Measurements from ENCODE around the gene NCOR2.
"Not testable (repeated sequence)": the region's sequence is repeated elsewhere in the genome, so short reads cannot be mapped to it uniquely, and the experiment has no call there.

The NCOR2 gene

GRCh38 chr12:124599074-124599999, 31.9 kb upstream of the NCOR2 start:
- DNase-seq (ENCODE audit: low read depth): no peak

- DNase-seq (ENCODE audit: low read depth): no peak
Observed at GRCh38 chr12:124597041-124597440, 29.6 kb upstream of the NCOR2 start.

DNA sequence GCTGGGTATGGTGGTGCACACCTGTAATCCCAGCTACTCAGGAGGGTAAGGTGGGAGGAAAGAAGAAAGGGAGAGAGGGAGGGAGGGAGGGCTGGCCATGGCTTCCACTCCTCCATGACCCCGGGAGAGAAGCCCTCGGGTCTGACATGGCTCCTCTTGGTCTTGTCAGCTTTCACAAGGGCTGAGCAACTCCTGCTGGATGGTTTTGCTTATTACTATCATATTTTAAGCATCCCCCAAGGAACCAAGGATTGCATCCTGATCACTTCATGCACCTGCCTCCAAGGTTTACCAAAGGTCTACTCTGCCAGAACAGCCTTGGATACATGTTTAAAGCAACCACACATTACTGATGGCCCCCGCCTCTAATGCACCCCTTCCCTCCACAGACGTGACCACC, 28.0 kb upstream of the NCOR2 start:
- DNase-seq (ENCODE audit: low read depth): no peak

GRCh38 chr12:124594851-124595250, 27.4 kb upstream of the NCOR2 start:
- DNase-seq (ENCODE audit: low read depth): no peak

- no peak for DNase-seq (ENCODE audit: low read depth)
Observed at GRCh38 chr12:124593851-124594401, 26.5 kb upstream of the NCOR2 start.

DNA sequence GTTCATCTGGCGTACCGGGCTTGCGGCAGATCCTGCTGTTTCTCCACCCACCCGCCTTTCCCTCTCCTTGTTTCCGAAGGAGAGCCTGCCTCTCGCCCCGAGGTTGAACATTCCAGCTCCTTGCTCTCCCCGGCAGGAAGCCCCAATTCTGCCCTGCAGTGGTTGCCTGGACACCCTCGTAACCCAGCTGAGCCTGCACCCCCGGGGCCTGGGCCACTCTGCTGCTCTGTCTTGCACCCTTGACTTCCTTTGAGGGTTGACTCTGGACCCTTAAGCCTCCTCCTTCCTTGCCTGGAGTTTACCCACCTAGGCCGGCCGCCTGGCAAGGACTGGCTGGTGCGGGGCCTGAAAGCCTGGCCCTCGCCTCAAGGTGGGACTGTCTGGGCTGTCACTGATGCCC, 25.8 kb upstream of the NCOR2 start:
- DNase-seq (ENCODE audit: low read depth): no peak

DNA sequence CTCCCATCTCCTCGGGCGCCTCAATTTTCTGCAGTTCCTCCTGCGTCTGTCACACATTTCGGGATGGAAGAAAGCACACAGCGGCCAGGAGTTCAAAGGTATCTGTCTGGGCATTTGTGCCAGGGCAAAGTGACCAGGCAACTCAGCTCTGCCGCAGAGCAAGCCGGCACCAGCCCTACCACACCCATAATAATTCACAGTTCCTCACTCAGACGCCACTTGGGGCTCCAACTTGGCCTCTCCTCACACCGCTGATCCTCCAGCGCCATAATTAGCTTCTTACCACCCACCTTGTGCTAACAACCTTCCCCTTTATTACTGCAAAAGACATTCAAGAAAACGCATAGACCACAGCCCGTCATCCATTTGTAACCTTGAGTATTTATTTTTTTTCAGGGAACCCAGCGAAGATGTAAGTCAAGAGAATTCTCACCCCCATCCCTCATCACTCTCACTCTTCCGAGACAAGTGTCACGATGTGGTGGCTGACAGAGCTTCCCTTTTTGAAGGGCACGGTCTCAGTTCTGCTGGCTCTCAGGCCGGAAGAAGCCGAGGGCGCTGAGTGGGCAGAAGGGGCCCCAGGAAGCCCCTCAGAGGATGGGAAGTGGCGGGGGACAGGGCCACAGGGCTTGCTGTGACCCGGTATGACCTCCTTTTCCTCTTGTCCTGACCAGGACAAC, 25.2 kb upstream of the NCOR2 start:
- no peak for DNase-seq (ENCODE audit: low read depth)

GRCh38 chr12:124592050-124592449, 24.6 kb upstream of the NCOR2 start:
- DNase-seq (ENCODE audit: low read depth): no peak

GRCh38 chr12:124590447-124590846, 23.0 kb upstream of the NCOR2 start:
- no peak for DNase-seq (ENCODE audit: low read depth)

- DNase-seq (ENCODE audit: low read depth): no peak
Observed at GRCh38 chr12:124588751-124589267, 21.4 kb upstream of the NCOR2 start.

GRCh38 chr12:124588018-124588634, 20.7 kb upstream of the NCOR2 start:
- no peak for DNase-seq (ENCODE audit: low read depth)

- DNase-seq (ENCODE audit: low read depth): no peak
Observed at GRCh38 chr12:124586756-124587155, 19.3 kb upstream of the NCOR2 start.

GRCh38 chr12:124584494-124584893, 17.1 kb upstream of the NCOR2 start:
- DNase-seq (ENCODE audit: low read depth): not testable (repeated sequence)

GRCh38 chr12:124583854-124584253, 16.4 kb upstream of the NCOR2 start:
- no peak for DNase-seq (ENCODE audit: low read depth)

- DNase-seq (ENCODE audit: low read depth): no peak
Observed at GRCh38 chr12:124582108-124582424, 14.7 kb upstream of the NCOR2 start.

- DNase-seq (ENCODE audit: low read depth): no peak
Observed at GRCh38 chr12:124581307-124582107, 14.1 kb upstream of the NCOR2 start.

DNA sequence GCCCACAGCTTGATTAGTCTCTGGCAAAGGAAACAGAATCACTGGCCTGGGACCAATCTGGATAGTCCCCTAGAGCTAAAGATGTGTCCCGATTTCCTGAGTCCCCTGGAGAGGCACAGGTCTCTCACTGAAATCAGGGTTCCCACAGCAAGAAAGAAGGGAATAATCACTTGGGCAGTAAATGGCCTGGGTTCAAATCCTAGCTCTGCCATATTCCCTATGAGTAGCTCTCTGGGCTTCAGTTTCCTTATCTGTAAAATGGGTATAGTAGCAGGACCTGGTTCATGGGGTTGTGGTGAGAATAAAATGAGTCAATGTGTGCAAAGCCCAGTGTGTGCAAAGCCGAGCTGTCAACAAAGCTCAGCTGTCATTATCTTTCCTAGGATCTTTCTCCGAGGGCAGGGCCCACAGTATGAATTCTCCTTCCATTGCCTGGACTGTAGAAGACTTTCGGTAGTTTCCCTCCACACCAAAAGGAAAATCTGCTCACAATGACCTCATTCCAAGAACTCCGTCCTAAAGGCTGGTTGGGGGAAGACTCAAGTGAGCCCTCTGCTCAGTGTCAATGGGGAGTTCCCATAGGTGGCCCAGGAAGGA, 12.6 kb upstream of the NCOR2 start:
- DNase-seq (ENCODE audit: low read depth): no peak

GRCh38 chr12:124578854-124579253, 11.4 kb upstream of the NCOR2 start:
- DNase-seq (ENCODE audit: low read depth): no peak

DNA sequence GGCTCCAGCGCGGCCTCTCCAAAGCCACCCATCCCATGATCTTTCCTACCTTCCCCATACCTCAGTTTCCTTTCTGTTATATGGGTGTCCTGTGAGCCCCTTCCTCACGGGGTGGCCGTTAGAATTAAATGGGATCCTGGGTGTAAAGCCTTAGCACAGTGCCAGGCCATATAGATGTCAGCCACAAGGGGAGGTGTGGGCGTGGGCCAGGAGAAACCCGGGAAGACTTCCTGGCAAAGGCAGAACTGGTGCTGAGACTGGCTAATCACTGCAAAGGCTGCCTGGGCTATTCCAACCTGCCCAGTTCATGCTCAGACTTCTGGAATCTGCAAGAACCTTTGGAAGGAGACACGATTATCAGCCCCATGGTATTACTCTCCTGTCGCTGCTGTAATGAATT, 11.0 kb upstream of the NCOR2 start:
- no peak for DNase-seq (ENCODE audit: low read depth)

- DNase-seq (ENCODE audit: low read depth): no peak
Observed at GRCh38 chr12:124577986-124578385, 10.6 kb upstream of the NCOR2 start.

GRCh38 chr12:124577374-124577773, 10.0 kb upstream of the NCOR2 start:
- no peak for DNase-seq (ENCODE audit: low read depth)
